Neuronal stem cell (in vitro differentiated cells): ENCODE data around the gene SPACA4.

Source experiments
- DNase-seq: peaks from one replicate; pipeline ENCODE4 v3.0.0-alpha.2; 2013; ENCODE audit warnings: low spot score
- H2AFZ ChIP-seq: one replicate; pipeline ENCODE4 v1.6.1; 2013; ENCODE audit warnings: mild to moderate bottlenecking, low read length, inconsistent platforms
- H2AK5ac ChIP-seq: 2 replicates; pipeline ENCODE4 v1.6.1; 2013; ENCODE audit warnings: low read depth, mild to moderate bottlenecking, inconsistent platforms, low read length, moderate library complexity, mixed read lengths
- H2BK120ac ChIP-seq: 2 replicates; pipeline ENCODE4 v1.6.1; 2013; ENCODE audit warnings: low read depth, mild to moderate bottlenecking, inconsistent platforms, low read length, moderate library complexity, mixed read lengths
- H2BK12ac ChIP-seq: one replicate; pipeline ENCODE4 v1.6.1; 2013; ENCODE audit warnings: low read length, inconsistent platforms
- H2BK15ac ChIP-seq: 2 replicates; pipeline ENCODE4 v1.6.1; 2013; ENCODE audit warnings: mild to moderate bottlenecking, low read length, inconsistent platforms, mixed read lengths
- H2BK5ac ChIP-seq: one replicate; pipeline ENCODE4 v1.6.1; 2013; ENCODE audit warnings: inconsistent platforms, mild to moderate bottlenecking, low read length, moderate library complexity
- H3K14ac ChIP-seq: one replicate; pipeline ENCODE4 v1.6.1; 2013; ENCODE audit warnings: low read length, inconsistent platforms
- H3K18ac ChIP-seq: 2 replicates; pipeline ENCODE4 v1.6.1; 2013; ENCODE audit warnings: low read length, inconsistent platforms
- H3K23ac ChIP-seq: 2 replicates; pipeline ENCODE4 v1.6.1; 2013; ENCODE audit warnings: low read depth, mild to moderate bottlenecking, mixed read lengths, low read length, inconsistent platforms; ENCODE audit not compliant: poor library complexity
- H3K27ac ChIP-seq: replicated peaks from 3 replicates; pipeline ENCODE4 v1.5.1; 2013; ENCODE audit warnings: low read length, inconsistent platforms
- H3K27me3 ChIP-seq, 3 experiments: 2 replicates each; pipeline ENCODE4 v1.6.1; 2013; ENCODE audit warnings: low read length in 3 of 3, mild to moderate bottlenecking in 2 of 3, inconsistent platforms in 1 of 3, low read depth in 1 of 3, mixed read lengths in 1 of 3, moderate library complexity in 1 of 3; ENCODE audit not compliant: control insufficient read depth in 3 of 3, insufficient read depth in 3 of 3
- H3K36me3 ChIP-seq, 2 donors: replicated peaks in 1 of 2; 2 replicates each; pipeline ENCODE4 v1.6.1; 2013; ENCODE audit warnings: low read length in 2 of 2; ENCODE audit not compliant: control insufficient read depth in 2 of 2, insufficient read depth in 2 of 2
- H3K4ac ChIP-seq: 2 replicates; pipeline ENCODE4 v1.6.1; 2013; ENCODE audit warnings: inconsistent platforms, mild to moderate bottlenecking, low read length, moderate library complexity
- H3K4me1 ChIP-seq, 2 donors: 1 replicate in 1 of 2; 2 replicates in 1 of 2; pipeline ENCODE4 v1.6.1; 2013; ENCODE audit warnings: low read length in 2 of 2, low read depth in 1 of 2; ENCODE audit not compliant: control insufficient read depth in 2 of 2, insufficient read depth in 1 of 2
- H3K4me2 ChIP-seq: one replicate; pipeline ENCODE4 v1.6.1; 2013; ENCODE audit warnings: mild to moderate bottlenecking, low read length, inconsistent platforms; ENCODE audit not compliant: insufficient read depth, poor library complexity, severe bottlenecking
- H3K4me3 ChIP-seq, 2 donors: 2 replicates each; pipeline ENCODE4 v1.5.1; 2013; ENCODE audit warnings: low read length in 2 of 2, mild to moderate bottlenecking in 2 of 2, inconsistent platforms in 1 of 2, moderate library complexity in 1 of 2
- H3K79me1 ChIP-seq: one replicate; pipeline ENCODE4 v1.6.1; 2013; ENCODE audit warnings: low read depth, mild to moderate bottlenecking, inconsistent platforms, low read length, moderate library complexity
- H3K9ac ChIP-seq: one replicate; pipeline ENCODE4 v1.6.1; 2013; ENCODE audit warnings: mild to moderate bottlenecking, low read depth, low read length, inconsistent platforms; ENCODE audit not compliant: poor library complexity
- H3K9me3 ChIP-seq, 2 donors: replicated peaks in 1 of 2; 2 replicates each; pipeline versions ENCODE3 to v1.6.1; 2013; ENCODE audit warnings: low read length in 2 of 2, mild to moderate bottlenecking in 2 of 2, inconsistent platforms in 1 of 2, low read depth in 1 of 2, mixed read lengths in 1 of 2, moderate library complexity in 1 of 2; ENCODE audit not compliant: control insufficient read depth in 2 of 2, insufficient read depth in 1 of 2
- H4K8ac ChIP-seq: one replicate; pipeline ENCODE4 v1.6.1; 2013; ENCODE audit warnings: low read depth, mild to moderate bottlenecking, inconsistent platforms, low read length, moderate library complexity
- H4K91ac ChIP-seq: one replicate; pipeline ENCODE4 v1.6.1; 2013; ENCODE audit warnings: low read length, low read depth, mild to moderate bottlenecking, inconsistent platforms; ENCODE audit not compliant: poor library complexity
- WGBS, 2 donors: extraction: QIAGEN DNeasy Blood & Tissue Kit; methylation state at CpG; one replicate each; pipeline ENCODE4 v1.1.7; 2013; ENCODE audit warnings: missing lambda C conversion rate in 2 of 2, mixed read lengths in 1 of 2; ENCODE audit not compliant: insufficient read length in 2 of 2, insufficient replicate concordance in 1 of 2; ENCODE audit errors: extremely low coverage in 2 of 2; 5-methylcytosine and 5-hydroxymethylcytosine counted together

SPACA4 gene

GRCh38 chr19:48617146-48617937, 10.8 kb downstream of the SPACA4 start:
- Histone ChIP-seq H2AK5ac (no peak overlapping the region), H2BK12ac (no peak overlapping the region), H4K91ac (no peak overlapping the region), H2AFZ (no peak overlapping the region), H3K27ac (no peak overlapping the region), H3K9ac (peak overlapping the region; percentile 17), H2BK15ac (no peak overlapping the region), H2BK120ac (no peak overlapping the region), H3K27me3 (no peaks in the 10 kb centered on the region), H3K23ac (no peak overlapping the region), H3K9me3 (no peaks in the 10 kb centered on the region), H3K4me1 (peaks cover 8 to 27% of the 10 kb centered on the region in 2 donors), H3K18ac (no peak overlapping the region), H2BK5ac (peak overlapping the region; percentile 32), H3K36me3 (peaks cover 27 to 35% of the 10 kb centered on the region in 2 donors), H3K4me3 (peak overlapping the region; percentile 58 to 80), H3K4me2 (peak overlapping the region; percentile 83), H3K4ac (no peak overlapping the region), H4K8ac (no peak overlapping the region), H3K79me1 (peaks cover 12% of the 10 kb centered on the region), H3K14ac (no peak overlapping the region)
- DNase-seq = no peak
- WGBS, 2 donors = no CpG with 5 or more reads among the region's 18 CpGs

- Histone ChIP-seq H4K91ac (no peak overlapping the region), H3K9ac (peak overlapping the region; percentile 83), H3K79me1 (peaks cover 12% of the 10 kb centered on the region), H2BK12ac (no peak overlapping the region), H3K27me3 (no peaks in the 10 kb centered on the region), H2AK5ac (no peak overlapping the region), H4K8ac (peak overlapping the region; percentile 19), H3K23ac (no peak overlapping the region), H3K14ac (no peak overlapping the region), H2BK5ac (peak overlapping the region; percentile 88), H3K18ac (peak overlapping the region; percentile 86), H3K9me3 (no peaks in the 10 kb centered on the region), H3K27ac (peak overlapping the region; percentile 73), H2BK15ac (no peak overlapping the region), H3K36me3 (peaks cover 27 to 37% of the 10 kb centered on the region in 2 donors), H2BK120ac (no peak overlapping the region), H3K4ac (peak overlapping the region; percentile 40), H3K4me2 (peak overlapping the region; percentile 83), H3K4me1 (peaks cover 13 to 28% of the 10 kb centered on the region in 2 donors), H2AFZ (peak overlapping the region; percentile 71), H3K4me3 (peak overlapping the region; percentile 80 to 98)
- no peak for DNase-seq
- WGBS, 2 donors = no CpG with 5 or more reads among the region's 18 CpGs
Observed at GRCh38 chr19:48618278-48618915, 11.9 kb downstream of the SPACA4 start.

GRCh38 chr19:48618916-48619691, 12.6 kb downstream of the SPACA4 start, which contains the start of the genes RPL18 and SPHK2:
Gene RPL18 (minus strand): TSS chr19:48619178. CDS start chr19:48619143, 35 bp downstream.
Gene SPHK2 (plus strand): TSS chr19:48619506. CDS start chr19:48620515, 1,009 bp downstream.
- peak within 1 kb of the TSS; percentile 9 for H3K14ac ChIP-seq
- peak; percentile 99 for DNase-seq
- H3K23ac ChIP-seq = peak within 1 kb of the TSS; percentile 97
- H2BK5ac ChIP-seq = peak within 1 kb of the TSS; percentile 88
- H3K79me1 ChIP-seq = peaks cover 12% of the 10 kb centered on the region
- H4K91ac ChIP-seq = no peak within 1 kb of the TSS
- H2BK120ac ChIP-seq = no peak within 1 kb of the TSS
- peak within 1 kb of the TSS; percentile 46 for H2BK15ac ChIP-seq
- H3K18ac ChIP-seq = peak within 1 kb of the TSS; percentile 86
- peak within 1 kb of the TSS; percentile 40 for H3K4ac ChIP-seq
- H3K36me3 ChIP-seq = peaks cover 27 to 37% of the 10 kb centered on the region in 2 donors
- no CpG with 5 or more reads among the region's 69 CpGs for WGBS, 2 donors
- H3K4me3 ChIP-seq = peak within 1 kb of the TSS; percentile 80 to 98
- peak within 1 kb of the TSS; percentile 83 for H3K4me2 ChIP-seq
- peak within 1 kb of the TSS; percentile 76 for H2AK5ac ChIP-seq
- no peaks in the 10 kb centered on the region for H3K27me3 ChIP-seq
- H4K8ac ChIP-seq = peak within 1 kb of the TSS; percentile 19
- no peak within 1 kb of the TSS for H2BK12ac ChIP-seq
- peak within 1 kb of the TSS; percentile 73 for H3K27ac ChIP-seq
- peak within 1 kb of the TSS; percentile 83 for H3K9ac ChIP-seq
- peak within 1 kb of the TSS; percentile 84 for H2AFZ ChIP-seq
- H3K4me1 ChIP-seq = peaks cover 17 to 22% of the 10 kb centered on the region in 2 donors
- no peaks in the 10 kb centered on the region for H3K9me3 ChIP-seq
